Measurements from ENCODE around the gene CLDN1. TPM values are rescaled to one million over a fixed set of nuclear protein-coding genes. Genes with fewer than 3 reads are reported as not detected.

Gene CLDN1
- total and polyA plus RNA-seq, 10 of the 15 experiments (the other 5 are each of a cell fraction or from before 2014, with no cell fraction given): 3.4 to 22.8 (median 8.5) TPM

- TF ChIP-seq CUX1 (IDR thresholded peaks at IDR 0.05; ENCODE audit: insufficient replicate concordance, low read depth, low read length) (no peak), EZH2 (IDR thresholded peaks at IDR 0.05; ENCODE audit: borderline replicate concordance, control insufficient read depth, low read depth, low read length) (no peak), ZBTB33 (IDR thresholded peaks at IDR 0.05) (no peak), ZNF384 (IDR thresholded peaks at IDR 0.05; ENCODE audit: borderline replicate concordance, low read depth, low read length) (no peak), SIN3A (IDR thresholded peaks at IDR 0.05; ENCODE audit: low read depth, low read length) (no peak), ZNF687 (IDR thresholded peaks at IDR 0.05) (no peak), TARDBP (IDR thresholded peaks at IDR 0.05; ENCODE audit: borderline replicate concordance) (no peak)
These were observed 28.2 kb downstream of the CLDN1 start (continued) for GRCh38 chr3:190294030-190294429.

Data from GM12878 (cell line).